H1 (cell line): ENCODE data around the gene TRPM6. TPM values are rescaled to one million over a fixed set of nuclear protein-coding genes. Genes with fewer than 3 reads are reported as not detected.

Experiments
- CTCF ChIA-PET: fragments of 300-600 bp; sonication (Branson Sonifier 250); formaldehyde crosslinking; loops from one replicate; lab custom pipeline; 2021; ENCODE audit not compliant: partially characterized antibody; lab: Charles Lee
- POLR2A ChIA-PET: fragments of 300-600 bp; sonication (Branson Sonifier 250); formaldehyde crosslinking; loops from one replicate; lab custom pipeline; 2021; ENCODE audit warnings: inconsistent platforms; ENCODE audit not compliant: partially characterized antibody; lab: Charles Lee
- DNase-seq, 2 experiments: peaks; one replicate each; pipeline versions ENCODE4 v3.0.0 to v3.0.0-alpha.2; 2010 to 2022; ENCODE audit warnings: low spot score in 2 of 2, low read depth in 1 of 2, mixed read lengths in 1 of 2
- FAIRE-seq: peaks from 2 replicates; lab custom pipeline; 2011; peaks lifted over from hg19 to GRCh38; lab: Jason Lieb, UNC
- H2AFZ ChIP-seq: 2 replicates; pipeline ENCODE4 v1.8.1; 2012; ENCODE audit warnings: low read length, inconsistent platforms
- H2AK5ac ChIP-seq: 2 replicates; pipeline ENCODE4 v1.6.1; 2013; ENCODE audit warnings: low read depth, low read length
- H2BK120ac ChIP-seq: replicated peaks from 2 replicates; pipeline ENCODE3; 2013; ENCODE audit warnings: low read depth, low read length, inconsistent platforms
- H2BK12ac ChIP-seq: 2 replicates; pipeline ENCODE4 v1.6.1; 2013; ENCODE audit warnings: low read depth, low read length
- H2BK15ac ChIP-seq: 2 replicates; pipeline ENCODE4 v1.6.1; 2013; ENCODE audit warnings: low read length
- H2BK20ac ChIP-seq: 2 replicates; pipeline ENCODE4 v1.6.1; 2013; ENCODE audit warnings: low read length
- H2BK5ac ChIP-seq: 2 replicates; pipeline ENCODE4 v1.6.1; 2013; ENCODE audit warnings: low read depth, low read length
- H3K14ac ChIP-seq: 2 replicates; pipeline ENCODE4 v1.6.1; 2013; ENCODE audit warnings: inconsistent platforms; ENCODE audit not compliant: insufficient read length
- H3K18ac ChIP-seq: 2 replicates; pipeline ENCODE4 v1.6.1; 2013; ENCODE audit warnings: low read length; ENCODE audit errors: extremely low read depth
- H3K23ac ChIP-seq: 2 replicates; pipeline ENCODE4 v1.6.1; 2013; ENCODE audit warnings: inconsistent platforms; ENCODE audit not compliant: insufficient read length
- H3K23me2 ChIP-seq: 2 replicates; pipeline ENCODE4 v1.6.1; 2013; ENCODE audit warnings: low read depth, low read length
- H3K27ac ChIP-seq: 2 replicates; pipeline ENCODE4 v1.6.1; 2011; ENCODE audit warnings: low read depth, low read length, inconsistent platforms
- H3K27me3 ChIP-seq, 4 experiments: replicated peaks in 1 of 4; 1 replicate in 1 of 4; 2 replicates in 3 of 4; pipeline versions ENCODE4 v1.6.1 to v1.8.1; 2011 to 2013; ENCODE audit warnings: low read length in 3 of 4, mild to moderate bottlenecking in 3 of 4, inconsistent platforms in 2 of 4, mixed read lengths in 2 of 4, moderate library complexity in 1 of 4; ENCODE audit not compliant: control insufficient read depth in 3 of 4, insufficient read depth in 3 of 4; ENCODE audit errors: extremely low read depth in 1 of 4
- H3K36me3 ChIP-seq, 4 experiments: 2 replicates each; pipeline versions ENCODE4 v1.6.1 to v1.8.1; 2011 to 2013; ENCODE audit warnings: mild to moderate bottlenecking in 4 of 4, low read length in 3 of 4, moderate library complexity in 2 of 4, control low read depth in 1 of 4, inconsistent platforms in 1 of 4; ENCODE audit not compliant: insufficient read depth in 4 of 4, control insufficient read depth in 2 of 4
- H3K4ac ChIP-seq: replicated peaks from 2 replicates; pipeline ENCODE3; 2013; ENCODE audit warnings: low read length, low read depth, mixed read lengths, inconsistent platforms; ENCODE audit not compliant: insufficient read length
- H3K4me1 ChIP-seq, 4 experiments: replicated peaks in 1 of 4; 1 replicate in 1 of 4; 2 replicates in 3 of 4; pipeline versions ENCODE4 v1.6.1 to v1.8.1; 2011 to 2013; ENCODE audit warnings: low read length in 3 of 4, inconsistent platforms in 2 of 4, mixed read lengths in 1 of 4; ENCODE audit not compliant: insufficient read depth in 4 of 4, control insufficient read depth in 3 of 4
- H3K4me2 ChIP-seq, 2 experiments: 2 replicates each; pipeline versions ENCODE4 v1.6.1 to v1.8.1; 2011 to 2013; ENCODE audit warnings: low read depth in 2 of 2, low read length in 2 of 2, control low read depth in 1 of 2, inconsistent platforms in 1 of 2, mild to moderate bottlenecking in 1 of 2; ENCODE audit not compliant: insufficient read depth in 1 of 2
- H3K4me3 ChIP-seq, 4 experiments: fragments of 200-600, 300-600 bp in 1 of 4; sonication (generic), shearing (Covaris generic), sonication (Bioruptor Twin) in 1 of 4; 2 replicates each; pipeline versions ENCODE4 v1.5.1 to v1.8.1; 2011 to 2016; ENCODE audit warnings: low read length in 4 of 4, low read depth in 3 of 4, control low read depth in 2 of 4, inconsistent platforms in 2 of 4, mild to moderate bottlenecking in 2 of 4, mixed read lengths in 1 of 4, moderate library complexity in 1 of 4; ENCODE audit not compliant: insufficient read depth in 2 of 4; ENCODE audit errors: extremely low read depth in 1 of 4
- H3K56ac ChIP-seq: replicated peaks from 2 replicates; pipeline ENCODE3; 2013; ENCODE audit warnings: low read depth, mild to moderate bottlenecking, mixed read lengths, low read length, inconsistent platforms; ENCODE audit not compliant: insufficient read length
- H3K79me1 ChIP-seq: 2 replicates; pipeline ENCODE4 v1.6.1; 2013; ENCODE audit warnings: low read depth, low read length, control low read depth
- H3K79me2 ChIP-seq, 2 experiments: 2 replicates each; pipeline versions ENCODE4 v1.6.1 to v1.8.1; 2012 to 2013; ENCODE audit warnings: low read length in 2 of 2, mild to moderate bottlenecking in 2 of 2, inconsistent platforms in 1 of 2; ENCODE audit not compliant: insufficient read depth in 2 of 2, control insufficient read depth in 1 of 2
- H3K9ac ChIP-seq, 4 experiments: replicated peaks in 1 of 4; 1 replicate in 1 of 4; 2 replicates in 3 of 4; pipeline versions ENCODE4 v1.6.1 to v1.8.1; 2011 to 2013; ENCODE audit warnings: low read depth in 3 of 4, low read length in 3 of 4, control low read depth in 2 of 4, mild to moderate bottlenecking in 2 of 4, moderate library complexity in 2 of 4, inconsistent platforms in 1 of 4; ENCODE audit errors: extremely low read depth in 1 of 4
- H3K9me3 ChIP-seq, 2 experiments: 2 replicates each; pipeline versions ENCODE4 v1.6.1 to v1.8.1; 2012 to 2013; ENCODE audit warnings: mild to moderate bottlenecking in 2 of 2, moderate library complexity in 2 of 2, control low read depth in 1 of 2, inconsistent platforms in 1 of 2, low read depth in 1 of 2, low read length in 1 of 2, mixed read lengths in 1 of 2; ENCODE audit not compliant: insufficient read depth in 2 of 2
- H4K20me1 ChIP-seq, 2 experiments: replicated peaks in 1 of 2; 2 replicates each; pipeline versions ENCODE3 to v1.8.1; 2011 to 2013; ENCODE audit warnings: inconsistent platforms in 2 of 2, low read length in 2 of 2, mild to moderate bottlenecking in 1 of 2; ENCODE audit not compliant: insufficient read depth in 2 of 2, control insufficient read depth in 1 of 2
- H4K5ac ChIP-seq: 2 replicates; pipeline ENCODE4 v1.6.1; 2013; ENCODE audit warnings: low read length, low read depth, mixed read lengths, inconsistent platforms; ENCODE audit not compliant: insufficient read length
- H4K8ac ChIP-seq: 2 replicates; pipeline ENCODE4 v1.8.0; 2013; ENCODE audit warnings: mild to moderate bottlenecking, moderate library complexity, low read length, inconsistent platforms; ENCODE audit not compliant: insufficient read depth; ENCODE audit errors: extremely low read depth
- H4K91ac ChIP-seq: replicated peaks from 2 replicates; pipeline ENCODE3; 2013; ENCODE audit warnings: low read length, mixed read lengths, inconsistent platforms; ENCODE audit not compliant: insufficient read length
- CHD1 ChIP-seq: IDR thresholded peaks from 2 replicates; pipeline ENCODE4 v1.6.1; 2012; ENCODE audit warnings: low read depth, low read length, improper control_type of control experiment
- CHD2 ChIP-seq: IDR thresholded peaks from 2 replicates; pipeline ENCODE4 v1.6.1; 2012; ENCODE audit warnings: low read length, improper control_type of control experiment
- KDM1A ChIP-seq: fragments of 200-600, 300-600 bp; sonication (generic); IDR thresholded peaks from 2 replicates; pipeline ENCODE4 v1.7.1; 2016; ENCODE audit warnings: mild to moderate bottlenecking, low read length, borderline replicate concordance
- NANOG ChIP-seq: IDR thresholded peaks from 2 replicates; pipeline ENCODE4 v1.6.1; 2011; ENCODE audit warnings: low read length, low read depth, mild to moderate bottlenecking, inconsistent platforms; ENCODE audit not compliant: insufficient read depth, poor library complexity, severe bottlenecking
- RAD21 ChIP-seq, 2 experiments: IDR thresholded peaks in 1 of 2; conservative IDR thresholded peaks in 1 of 2; 2 replicates each; pipeline ENCODE4 v1.6.1; 2011; ENCODE audit warnings: low read depth in 2 of 2, low read length in 2 of 2, improper control_type of control experiment in 1 of 2, inconsistent platforms in 1 of 2, mild to moderate bottlenecking in 1 of 2, moderate library complexity in 1 of 2
- RNF2 ChIP-seq: fragments of 200-900, 300-1000 bp; sonication (generic); IDR thresholded peaks from 2 replicates; pipeline ENCODE4 v1.7.1; 2016; ENCODE audit warnings: borderline replicate concordance, low read depth, mild to moderate bottlenecking, antibody characterized with exemption, low read length; ENCODE audit not compliant: poor library complexity, severe bottlenecking; ENCODE audit errors: missing control alignments
- TAF1 ChIP-seq: IDR thresholded peaks from 2 replicates; pipeline ENCODE4 v1.6.1; 2011; ENCODE audit warnings: mild to moderate bottlenecking, low read depth, low read length
- YY1 ChIP-seq: IDR thresholded peaks from 2 replicates; pipeline ENCODE4 v1.6.1; 2011; ENCODE audit warnings: low read depth, mild to moderate bottlenecking, low read length
- WGBS, 2 experiments: shearing (Covaris generic) in 1 of 2; methylation state at CpG; one replicate each; pipeline versions ENCODE4 v1.1.6 to v1.1.7; 2013 to 2015; ENCODE audit warnings: low lambda C conversion rate in 2 of 2, mixed read lengths in 2 of 2, inconsistent platforms in 1 of 2, low coverage in 1 of 2, missing lambda C conversion rate in 1 of 2; ENCODE audit not compliant: insufficient replicate concordance in 2 of 2, insufficient coverage in 1 of 2, insufficient read length in 1 of 2; ENCODE audit errors: extremely low coverage in 1 of 2, missing lambda C conversion rate in 1 of 2; 5-methylcytosine and 5-hydroxymethylcytosine counted together
- polyA plus RNA-seq, 7 experiments: library from polyadenylated mRNA; depleted of rRNA in 3 of 7; stranded (reverse) in 5 of 7; unstranded in 2 of 7; fragments of >200 nt in 5 of 7; fragments of 200-250 nt in 2 of 7; gene quantifications; 1 replicate in 5 of 7; 2 replicates in 1 of 7; 4 replicates in 1 of 7; pipeline versions ENCODE4 v1.2.1 to v1.2.3, GENCODE V29; 2011 to 2013; ENCODE audit warnings: missing spikeins in 2 of 7, mixed read lengths in 2 of 7
- total RNA-seq: library from RNA; stranded (reverse); fragmentation: NEBNext Ultra II Directional; extraction: Animal tissue kit (Norgen Biotek cat#: 25700); gene quantifications from 2 replicates; pipeline ENCODE4 v1.2.1, GENCODE V29; 2021
- TF ChIP-seq, protein P1 (sequence below), 3 experiments: IDR thresholded peaks; 1 replicate in 2 of 3; 2 replicates in 1 of 3; pipeline versions ENCODE4 v1.5.1 to v1.6.1; 2011; ENCODE audit warnings: low read length in 3 of 3, mild to moderate bottlenecking in 3 of 3, inconsistent platforms in 2 of 3, low read depth in 1 of 3, moderate library complexity in 1 of 3; ENCODE audit not compliant: insufficient read depth in 1 of 3; ENCODE audit errors: control extremely low read depth in 1 of 3

The TRPM6 gene
- total and polyA plus RNA-seq, 2 of the 8 experiments (the other 6 are each of a cell fraction or from before 2014, with no cell fraction given): 0.45 to 1.5 TPM

DNA sequence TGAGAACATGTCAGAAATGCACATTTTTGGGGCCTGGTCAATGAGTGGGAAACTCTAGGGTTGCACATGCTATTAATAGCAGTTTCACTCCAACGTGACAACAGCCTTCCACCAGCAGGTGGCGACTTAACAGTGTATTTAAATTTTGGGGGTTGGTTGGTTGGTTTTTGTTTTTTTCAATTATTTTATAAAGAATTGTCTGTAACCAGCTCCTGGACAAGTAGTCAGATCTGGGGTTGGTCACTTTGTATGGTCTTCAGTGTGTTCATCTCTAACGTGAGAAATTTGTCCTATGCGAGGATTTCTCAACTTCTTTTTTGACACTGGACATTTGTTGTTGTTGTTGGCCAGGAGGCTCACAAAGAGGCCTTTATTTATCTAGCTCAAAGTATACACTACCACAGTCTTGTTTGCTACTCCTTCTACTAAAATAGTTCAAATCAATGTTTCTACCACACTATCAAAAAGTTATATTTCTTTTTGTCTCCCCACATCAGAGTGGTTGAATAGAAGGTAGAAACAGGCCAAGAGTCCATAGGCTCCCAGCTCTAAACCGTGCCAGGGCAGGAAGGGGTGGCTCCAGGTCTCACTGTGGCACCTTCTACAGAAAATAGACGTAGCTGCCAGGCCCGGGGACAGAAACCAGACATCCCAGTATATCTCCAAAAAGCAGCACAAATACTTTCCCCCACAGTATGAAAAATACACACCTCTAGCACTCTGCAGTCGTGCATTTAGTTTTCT lies 110.4 kb downstream of the TRPM6 start:
- WGBS, 2 experiments: 58% methylated on average over 8 of the region's 8 CpGs; no CpG with 5 or more reads in 1 of the 2 experiments
- Histone ChIP-seq H2BK5ac (no peak overlapping the region), H3K9me3 (no peaks in the 10 kb centered on the region), H2BK120ac (no peak overlapping the region), H4K8ac (no peak overlapping the region), H3K18ac (no peak overlapping the region), H2BK12ac (no peak overlapping the region), H2AK5ac (no peak overlapping the region), H3K4me2 (no peak overlapping the region), H3K27me3 (no peaks in the 10 kb centered on the region), H3K56ac (no peak overlapping the region), H2BK20ac (no peak overlapping the region), H2AFZ (no peak overlapping the region), H2BK15ac (no peak overlapping the region), H3K14ac (no peak overlapping the region), H4K20me1 (no peaks in the 10 kb centered on the region), H3K79me1 (no peaks in the 10 kb centered on the region), H3K23me2 (no peaks in the 10 kb centered on the region), H3K4me3 (no peak overlapping the region), H3K79me2 (no peaks in the 10 kb centered on the region), H3K27ac (no peak overlapping the region), H4K91ac (no peak overlapping the region), H3K36me3 (no peaks in the 10 kb centered on the region), H3K23ac (no peak overlapping the region), H4K5ac (no peak overlapping the region), H3K4me1 (no peaks in the 10 kb centered on the region), H3K4ac (no peak overlapping the region), H3K9ac (no peak overlapping the region)
- CTCF ChIA-PET: interaction anchor here (0.6 to 14.0 kb wide), 52 partner anchors 8 to 395 kb away, joined by 3 to 241 read pairs (median 4); partner anchors contain the start of genes C9orf40 and TRPM6
- FAIRE-seq (peak; percentile 76), DNase-seq (peak in 1 of 2 experiments; percentile 80)
- TF ChIP-seq KDM1A: no peak
- TF ChIP-seq CHD2: no peak
- TF ChIP-seq CHD1: no peak
- no peak for TF ChIP-seq TAF1
- TF ChIP-seq RAD21 (IDR thresholded peaks at IDR 0.05 in 1 of 2, conservative IDR thresholded peaks at IDR 0.05 in 1 of 2; ENCODE audit: low read depth in 2 of 2, low read length in 2 of 2): peak; percentile 70 to 83
- TF ChIP-seq, protein P1, sequence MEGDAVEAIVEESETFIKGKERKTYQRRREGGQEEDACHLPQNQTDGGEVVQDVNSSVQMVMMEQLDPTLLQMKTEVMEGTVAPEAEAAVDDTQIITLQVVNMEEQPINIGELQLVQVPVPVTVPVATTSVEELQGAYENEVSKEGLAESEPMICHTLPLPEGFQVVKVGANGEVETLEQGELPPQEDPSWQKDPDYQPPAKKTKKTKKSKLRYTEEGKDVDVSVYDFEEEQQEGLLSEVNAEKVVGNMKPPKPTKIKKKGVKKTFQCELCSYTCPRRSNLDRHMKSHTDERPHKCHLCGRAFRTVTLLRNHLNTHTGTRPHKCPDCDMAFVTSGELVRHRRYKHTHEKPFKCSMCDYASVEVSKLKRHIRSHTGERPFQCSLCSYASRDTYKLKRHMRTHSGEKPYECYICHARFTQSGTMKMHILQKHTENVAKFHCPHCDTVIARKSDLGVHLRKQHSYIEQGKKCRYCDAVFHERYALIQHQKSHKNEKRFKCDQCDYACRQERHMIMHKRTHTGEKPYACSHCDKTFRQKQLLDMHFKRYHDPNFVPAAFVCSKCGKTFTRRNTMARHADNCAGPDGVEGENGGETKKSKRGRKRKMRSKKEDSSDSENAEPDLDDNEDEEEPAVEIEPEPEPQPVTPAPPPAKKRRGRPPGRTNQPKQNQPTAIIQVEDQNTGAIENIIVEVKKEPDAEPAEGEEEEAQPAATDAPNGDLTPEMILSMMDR (IDR thresholded peaks at IDR 0.05; ENCODE audit: control extremely low read depth in 1 of 3, insufficient read depth in 1 of 3, low read depth in 1 of 3, low read length in 3 of 3): peak; percentile 9 to 70 (median 69)
- TF ChIP-seq YY1: no peak
- TF ChIP-seq NANOG: no peak
- no peak for TF ChIP-seq RNF2
- POLR2A ChIA-PET: no interaction called here
